Sigmoid colon (tissue), 7 donors: ENCODE results near the gene PELI3. TPM values are rescaled to one million over a fixed set of nuclear protein-coding genes. Genes with fewer than 3 reads are reported as not detected.

ENCODE experiments used
- DNase-seq: peaks from one replicate; pipeline ENCODE4 v3.0.0-alpha.2; 2019
- H3K27ac ChIP-seq, 4 donors: fragments of 200-600 bp; sonication (generic); one replicate each; pipeline ENCODE4 v1.5.1; 2016 to 2019; ENCODE audit warnings: mild to moderate bottlenecking in 1 of 4
- H3K27me3 ChIP-seq, 3 donors: fragments of 200-600 bp; sonication (generic); one replicate each; pipeline ENCODE4 v1.5.1; 2019; ENCODE audit warnings: mild to moderate bottlenecking in 1 of 3
- H3K36me3 ChIP-seq, 4 donors: fragments of 200-600 bp; sonication (generic); one replicate each; pipeline ENCODE4 v1.5.1; 2016 to 2019
- H3K4me1 ChIP-seq, 4 donors: fragments of 200-600 bp; sonication (generic); one replicate each; pipeline ENCODE4 v1.5.1; 2017 to 2019
- H3K4me3 ChIP-seq, 4 donors: fragments of 200-600 bp; sonication (generic); one replicate each; pipeline ENCODE4 v1.5.1; 2017 to 2019; ENCODE audit warnings: mild to moderate bottlenecking in 2 of 4, moderate library complexity in 1 of 4
- H3K9me3 ChIP-seq, 4 donors: fragments of 200-600 bp in 3 of 4; sonication (generic) in 3 of 4; one replicate each; pipeline versions ENCODE4 v1.5.1 to v1.6.1; 2013 to 2019
- CTCF ChIP-seq, 4 experiments: fragments of 450-650 bp in 3 of 4; fragments of 200-600 bp in 1 of 4; IDR thresholded peaks; one replicate each; pipeline ENCODE4 v1.5.1; 2016 to 2019; ENCODE audit warnings: antibody characterized with exemption in 4 of 4, mild to moderate bottlenecking in 3 of 4, moderate library complexity in 2 of 4
- EP300 ChIP-seq, 4 donors: sonication (generic); formaldehyde crosslinking; IDR thresholded peaks; one replicate each; pipeline ENCODE4 v1.6.1; 2017; ENCODE audit warnings: antibody characterized with exemption in 4 of 4
- POLR2A ChIP-seq, 2 donors: fragments of 450-650 bp; IDR thresholded peaks; one replicate each; pipeline ENCODE4 v1.6.1; 2016; ENCODE audit warnings: antibody characterized with exemption in 2 of 2, mild to moderate bottlenecking in 2 of 2, moderate library complexity in 2 of 2
- POLR2AphosphoS5 ChIP-seq, 4 donors: sonication (generic); formaldehyde crosslinking; IDR thresholded peaks; one replicate each; pipeline ENCODE4 v1.6.1; 2017; ENCODE audit warnings: antibody characterized with exemption in 4 of 4
- WGBS, 2 donors: extraction: QIAGEN DNeasy Blood & Tissue Kit; methylation state at CpG; one replicate each; pipeline ENCODE4 v1.1.7; 2013; 5-methylcytosine and 5-hydroxymethylcytosine counted together
- intact Hi-C: fragments of 100-400 bp; cut with DNase I; formaldehyde crosslinking; loops from one replicate; pipeline ENCODE4 v1.15.1; 2023
- polyA plus RNA-seq, 3 donors: library from polyadenylated mRNA; stranded (reverse); fragments of 200-250 nt; gene quantifications; one replicate each; pipeline ENCODE4 v1.2.3, GENCODE V29; 2013
- total RNA-seq, 4 donors: library from RNA; depleted of rRNA; stranded (reverse); fragments of >200 nt; gene quantifications; one replicate each; pipeline ENCODE4 v1.1.0, GENCODE V29; 2016
- donor health status: healthy with polysubstance abuse.
- donor health status: Bipolar disorder and iron deficiency.
- donor health status: healthy.

Gene PELI3
- total and polyA plus RNA-seq, 7 donors: 5.0 to 26.4 (median 16.9) TPM

GRCh38 chr11:66475349-66476172 is 8.9 kb downstream of the PELI3 start:
- intact Hi-C loops: no loop called here
- no peaks in the 10 kb centered on the region for H3K27me3 ChIP-seq
- WGBS, 2 donors: 94 to 95% methylated on average over 44 of the region's 44 CpGs
- no peak overlapping the region for H3K27ac ChIP-seq
- H3K36me3 ChIP-seq: peaks cover 16 to 57% (median 26%) of the 10 kb centered on the region in 4 donors
- no peaks in the 10 kb centered on the region for H3K9me3 ChIP-seq
- TF ChIP-seq POLR2A (IDR thresholded peaks at IDR 0.05): no peak
- no peak for TF ChIP-seq EP300 (IDR thresholded peaks at IDR 0.05)
- no peak for TF ChIP-seq CTCF (IDR thresholded peaks at IDR 0.05)
- TF ChIP-seq POLR2AphosphoS5 (IDR thresholded peaks at IDR 0.05): no peak
- H3K4me3 ChIP-seq: no peak overlapping the region
- H3K4me1 ChIP-seq: peaks cover 0 to 14% (median 8%) of the 10 kb centered on the region in 4 donors
- DNase-seq: no peak

- Histone ChIP-seq H3K4me1 (peaks cover 0 to 21% (median 11%) of the 10 kb centered on the region in 4 donors), H3K27ac (no peak overlapping the region), H3K36me3 (peaks cover 16 to 49% (median 26%) of the 10 kb centered on the region in 4 donors), H3K27me3 (no peaks in the 10 kb centered on the region), H3K9me3 (no peaks in the 10 kb centered on the region), H3K4me3 (no peak overlapping the region)
- WGBS, 2 donors: 81 to 88% methylated on average over 10 of the region's 10 CpGs
- intact Hi-C loops: no loop called here
- TF ChIP-seq EP300 (IDR thresholded peaks at IDR 0.05) (no peak), POLR2A (IDR thresholded peaks at IDR 0.05) (no peak), CTCF (IDR thresholded peaks at IDR 0.05) (no peak), POLR2AphosphoS5 (IDR thresholded peaks at IDR 0.05) (no peak)
- DNase-seq: no peak
These were observed 9.6 kb downstream of the PELI3 start for GRCh38 chr11:66476173-66476840.

GRCh38 chr11:66476841-66477251 is 10.1 kb downstream of the PELI3 start:
- 78 to 80% methylated on average over 9 of the region's 9 CpGs for WGBS, 2 donors
- DNase-seq: no peak
- peaks cover 0 to 21% (median 11%) of the 10 kb centered on the region in 4 donors for H3K4me1 ChIP-seq
- no peak overlapping the region for H3K27ac ChIP-seq
- intact Hi-C loops: no loop called here
- H3K9me3 ChIP-seq: no peaks in the 10 kb centered on the region
- no peak for TF ChIP-seq POLR2A (IDR thresholded peaks at IDR 0.05)
- no peak for TF ChIP-seq POLR2AphosphoS5 (IDR thresholded peaks at IDR 0.05)
- no peak for TF ChIP-seq EP300 (IDR thresholded peaks at IDR 0.05)
- TF ChIP-seq CTCF (IDR thresholded peaks at IDR 0.05): no peak
- peaks cover 16 to 44% (median 26%) of the 10 kb centered on the region in 4 donors for H3K36me3 ChIP-seq
- H3K4me3 ChIP-seq: no peak overlapping the region
- no peaks in the 10 kb centered on the region for H3K27me3 ChIP-seq

- TF ChIP-seq EP300 (IDR thresholded peaks at IDR 0.05): no peak
- TF ChIP-seq POLR2A (IDR thresholded peaks at IDR 0.05): no peak
- TF ChIP-seq POLR2AphosphoS5 (IDR thresholded peaks at IDR 0.05): no peak
- TF ChIP-seq CTCF (IDR thresholded peaks at IDR 0.05): no peak
- Histone ChIP-seq H3K4me1 (peaks cover 0 to 21% (median 11%) of the 10 kb centered on the region in 4 donors), H3K9me3 (no peaks in the 10 kb centered on the region), H3K27ac (no peak overlapping the region), H3K36me3 (peaks cover 12 to 37% (median 21%) of the 10 kb centered on the region in 4 donors), H3K4me3 (no peak overlapping the region), H3K27me3 (no peaks in the 10 kb centered on the region)
- WGBS, 2 donors: 91% methylated on average over 11 of the region's 11 CpGs
- intact Hi-C loops: no loop called here
- no peak for DNase-seq
These were observed 10.8 kb downstream of the PELI3 start for GRCh38 chr11:66477263-66478201.
